GM18870 (cell line): Measurements from ENCODE around the gene AARSD1.
"Not testable (repeated sequence)": the region's sequence is repeated elsewhere in the genome, so short reads cannot be mapped to it uniquely, and the experiment has no call there.

Source experiments
- ATAC-seq: cut with Tn5 transposase; IDR thresholded peaks from one replicate; pipeline ENCODE4 v1.9.1; 2021; ENCODE audit warnings: moderate library complexity; ENCODE audit not compliant: unreplicated experiment

The AARSD1 gene

GRCh38 chr17:42964161-42964932 is at the start of gene AARSD1:
Gene AARSD1, minus strand, starts transcription at chr17:42964454. Its CDS starts 14 bp downstream, at chr17:42964440.
- peak; percentile 58 for ATAC-seq

GRCh38 chr17:43013296-43013695 is 49.0 kb upstream of the AARSD1 start:
- no peak for ATAC-seq

GRCh38 chr17:43011728-43012472 is 47.6 kb upstream of the AARSD1 start:
- ATAC-seq = no peak

GRCh38 chr17:43010667-43011308 is 46.5 kb upstream of the AARSD1 start:
- no peak for ATAC-seq

- ATAC-seq = peak; percentile 60
These were observed 42.6 kb upstream of the AARSD1 start, which contains the start of gene IFI35 for GRCh38 chr17:43006639-43007551. Gene IFI35, plus strand, starts transcription at chr17:43006784. Its CDS starts 164 bp downstream, at chr17:43006948.

GRCh38 chr17:43003542-43004172 is 39.4 kb upstream of the AARSD1 start:
- no peak for ATAC-seq

GRCh38 chr17:43000894-43001293 is 36.6 kb upstream of the AARSD1 start:
- ATAC-seq = not testable (repeated sequence)

- no peak for ATAC-seq
These were observed 34.8 kb upstream of the AARSD1 start for GRCh38 chr17:42999003-42999525.

GRCh38 chr17:42997984-42998938 is 34.0 kb upstream of the AARSD1 start, which contains the start of gene RPL27:
Gene RPL27, plus strand, starts transcription at chr17:42998419. Its CDS starts 332 bp downstream, at chr17:42998751.
- peak; percentile 91 for ATAC-seq

- ATAC-seq = no peak
These were observed 33.2 kb upstream of the AARSD1 start for GRCh38 chr17:42997390-42997983.

GRCh38 chr17:42993913-42994312 is 29.7 kb upstream of the AARSD1 start:
- not testable (repeated sequence) for ATAC-seq

- ATAC-seq = no peak
These were observed 28.6 kb upstream of the AARSD1 start for GRCh38 chr17:42992872-42993271.

GRCh38 chr17:42991471-42991870 is 27.2 kb upstream of the AARSD1 start:
- no peak for ATAC-seq

- no peak for ATAC-seq
These were observed 25.7 kb upstream of the AARSD1 start for GRCh38 chr17:42989726-42990652.

GRCh38 chr17:42989141-42989540 is 24.9 kb upstream of the AARSD1 start:
- ATAC-seq = no peak

GRCh38 chr17:42985225-42985624 is 21.0 kb upstream of the AARSD1 start:
- ATAC-seq = peak; percentile 43

GRCh38 chr17:42982266-42982665 is 18.0 kb upstream of the AARSD1 start:
- ATAC-seq = no peak
